ENCODE measurements around the gene SSC5D.
"Not testable (repeated sequence)": the region's sequence is repeated elsewhere in the genome, so short reads cannot be mapped to it uniquely, and the experiment has no call there.

The SSC5D gene

GRCh38 chr19:55487924-55488687 is at the start of gene SSC5D:
Gene SSC5D, plus strand, starts transcription at chr19:55488436. Its CDS starts 154 bp downstream, at chr19:55488590.
- peak; percentile 43 for DNase-seq (ENCODE audit: low read depth)

GRCh38 chr19:55439052-55439451 is 49.2 kb upstream of the SSC5D start:
- no peak for DNase-seq (ENCODE audit: low read depth)

GRCh38 chr19:55440411-55441105 is 47.7 kb upstream of the SSC5D start:
- DNase-seq (ENCODE audit: low read depth) = no peak

GRCh38 chr19:55441319-55441691 is 46.9 kb upstream of the SSC5D start:
- DNase-seq (ENCODE audit: low read depth) = no peak

- DNase-seq (ENCODE audit: low read depth) = no peak
Observed at GRCh38 chr19:55441692-55442321, 46.4 kb upstream of the SSC5D start.

GRCh38 chr19:55442372-55442961 is 45.8 kb upstream of the SSC5D start:
- DNase-seq (ENCODE audit: low read depth) = no peak

GRCh38 chr19:55443045-55443823 is 45.0 kb upstream of the SSC5D start, which contains the start of gene SHISA7:
Gene SHISA7, minus strand, starts transcription at chr19:55443300. Its CDS starts 437 bp downstream, at chr19:55442863.
- DNase-seq (ENCODE audit: low read depth) = no peak

GRCh38 chr19:55443824-55444480 is 44.3 kb upstream of the SSC5D start:
- no peak for DNase-seq (ENCODE audit: low read depth)

- DNase-seq (ENCODE audit: low read depth) = no peak
Observed at GRCh38 chr19:55444646-55445045, 43.6 kb upstream of the SSC5D start.

- DNase-seq (ENCODE audit: low read depth) = no peak
Observed at GRCh38 chr19:55446060-55446459, 42.2 kb upstream of the SSC5D start.

GRCh38 chr19:55447421-55448174 is 40.6 kb upstream of the SSC5D start:
- no peak for DNase-seq (ENCODE audit: low read depth)

GRCh38 chr19:55448175-55448490 is 40.1 kb upstream of the SSC5D start:
- not testable (repeated sequence) for DNase-seq (ENCODE audit: low read depth)

GRCh38 chr19:55449469-55449868 is 38.8 kb upstream of the SSC5D start:
- no peak for DNase-seq (ENCODE audit: low read depth)

GRCh38 chr19:55451163-55451964 is 36.9 kb upstream of the SSC5D start:
- DNase-seq (ENCODE audit: low read depth) = no peak

- no peak for DNase-seq (ENCODE audit: low read depth)
Observed at GRCh38 chr19:55451965-55452748, 36.1 kb upstream of the SSC5D start.

GRCh38 chr19:55452749-55453346 is 35.4 kb upstream of the SSC5D start:
- no peak for DNase-seq (ENCODE audit: low read depth)

- no peak for DNase-seq (ENCODE audit: low read depth)
Observed at GRCh38 chr19:55453511-55454260, 34.5 kb upstream of the SSC5D start.

- DNase-seq (ENCODE audit: low read depth) = no peak
Observed at GRCh38 chr19:55454787-55455243, 33.4 kb upstream of the SSC5D start.

Measured in fibroblast of the conjunctiva (primary cell).